ENCODE results near the gene MCRIP2. TPM values are rescaled to one million over a fixed set of nuclear protein-coding genes. Genes with fewer than 3 reads are reported as not detected.

MCRIP2 gene
- total and polyA plus RNA-seq, 4 experiments from 2014 or later: 28.3 to 45.5 (median 32.5) TPM

GRCh38 chr16:608019-608418, 33.6 kb upstream of the MCRIP2 start:
- H3K27ac ChIP-seq (ENCODE audit: low read depth, low read length): no peak overlapping the region
- H3K36me3 ChIP-seq (ENCODE audit: insufficient read depth, low read length): no peaks in the 10 kb centered on the region
- POLR2A ChIA-PET (ENCODE audit: partially characterized antibody): no interaction called here
- Mint-ChIP-seq H3K27ac (no peak overlapping the region), H3K9me3 (no peaks in the 10 kb centered on the region), H3K27me3 (no peaks in the 10 kb centered on the region), H3K36me3 (peaks cover 0 to 4% of the 10 kb centered on the region in 2 donors), H3K4me3 (no peak overlapping the region), H3K4me1 (peaks cover 2 to 16% (median 6%) of the 10 kb centered on the region in 4 donors)
- H3K4me1 ChIP-seq (ENCODE audit: insufficient read depth, low read length): no peaks in the 10 kb centered on the region
- H3K9me3 ChIP-seq (ENCODE audit: control insufficient read depth in 1 of 2, low read length in 2 of 2): no peaks in the 10 kb centered on the region
- CTCF ChIA-PET (ENCODE audit: partially characterized antibody): no interaction called here
- no peak overlapping the region for H3K4me3 ChIP-seq (ENCODE audit: low read length in 2 of 2)
- intact Hi-C loops (cut with micrococcal nuclease): no loop called here
- no peaks in the 10 kb centered on the region for H3K27me3 ChIP-seq (ENCODE audit: insufficient read depth, low read length)
- DNase-seq: no peak

DNA sequence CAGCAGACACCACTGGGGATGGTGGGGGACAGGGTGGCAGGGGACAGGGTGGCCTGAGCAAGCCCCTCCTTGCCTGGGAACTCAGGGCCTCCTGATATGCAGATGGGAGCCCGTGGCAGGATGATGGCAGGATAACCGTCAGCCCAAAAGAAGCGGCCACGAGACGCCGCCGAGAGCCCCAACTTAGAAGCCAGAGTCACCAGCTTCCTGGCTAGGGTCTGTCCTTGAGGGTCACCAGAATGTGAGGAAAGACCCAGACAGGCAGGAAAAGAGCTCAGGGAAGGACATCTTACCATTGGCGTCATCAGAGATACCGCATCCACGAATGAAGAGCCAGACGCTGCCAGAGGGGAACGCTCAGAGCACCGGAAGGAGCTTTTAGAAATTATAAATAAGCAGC, 32.3 kb upstream of the MCRIP2 start:
- Histone ChIP-seq H3K27me3 (ENCODE audit: insufficient read depth, low read length) (no peaks in the 10 kb centered on the region), H3K36me3 (ENCODE audit: insufficient read depth, low read length) (no peaks in the 10 kb centered on the region), H3K27ac (ENCODE audit: low read depth, low read length) (no peak overlapping the region), H3K9me3 (ENCODE audit: control insufficient read depth in 1 of 2, low read length in 2 of 2) (no peaks in the 10 kb centered on the region), H3K4me3 (ENCODE audit: low read length in 2 of 2) (no peak overlapping the region), H3K4me1 (ENCODE audit: insufficient read depth, low read length) (no peaks in the 10 kb centered on the region)
- no peaks in the 10 kb centered on the region for H3K9me3 Mint-ChIP-seq
- DNase-seq: no peak
- H3K36me3 Mint-ChIP-seq: peaks cover 0 to 4% of the 10 kb centered on the region in 2 donors
- ChIA-PET POLR2A (ENCODE audit: partially characterized antibody) (interaction anchor here (1.1 kb wide), 1 partner anchor 27 kb away, joined by 3 read pairs; the partner anchor contains the start of gene METTL26), CTCF (ENCODE audit: partially characterized antibody) (interaction anchor here (1.1 to 2.1 kb wide), 2 partner anchors 14 to 31 kb away, joined by 3 to 4 read pairs; no protein-coding TSS in a partner anchor)
- peaks cover 3 to 12% (median 5%) of the 10 kb centered on the region in 4 donors for H3K4me1 Mint-ChIP-seq
- intact Hi-C loops (cut with micrococcal nuclease): no loop called here
- H3K27ac Mint-ChIP-seq: peak overlapping the region in 5 of 7 donors; percentile 8 to 81 (median 20)
- no peak overlapping the region for H3K4me3 Mint-ChIP-seq
- H3K27me3 Mint-ChIP-seq: no peaks in the 10 kb centered on the region

GRCh38 chr16:609984-610383, 31.6 kb upstream of the MCRIP2 start:
- no peak for DNase-seq
- ChIA-PET CTCF (ENCODE audit: partially characterized antibody) (interaction anchor here (0.8 to 2.1 kb wide), 3 partner anchors 14 to 32 kb away, joined by 3 to 4 read pairs (median 3); no protein-coding TSS in a partner anchor), POLR2A (ENCODE audit: partially characterized antibody) (interaction anchor here (1.1 kb wide), 1 partner anchor 26 kb away, joined by 3 read pairs; the partner anchor contains the start of gene METTL26)
- peaks cover 3 to 16% (median 8%) of the 10 kb centered on the region in 4 donors for H3K4me1 Mint-ChIP-seq
- H3K27me3 Mint-ChIP-seq: no peaks in the 10 kb centered on the region
- no peaks in the 10 kb centered on the region for H3K9me3 Mint-ChIP-seq
- Histone ChIP-seq H3K4me1 (ENCODE audit: insufficient read depth, low read length) (no peaks in the 10 kb centered on the region), H3K27me3 (ENCODE audit: insufficient read depth, low read length) (no peaks in the 10 kb centered on the region), H3K9me3 (ENCODE audit: control insufficient read depth in 1 of 2, low read length in 2 of 2) (no peaks in the 10 kb centered on the region), H3K27ac (ENCODE audit: low read depth, low read length) (no peak overlapping the region), H3K4me3 (ENCODE audit: low read length in 2 of 2) (no peak overlapping the region), H3K36me3 (ENCODE audit: insufficient read depth, low read length) (no peaks in the 10 kb centered on the region)
- no peak overlapping the region for H3K4me3 Mint-ChIP-seq
- H3K36me3 Mint-ChIP-seq: peaks cover 4 to 5% of the 10 kb centered on the region in 2 donors
- H3K27ac Mint-ChIP-seq: no peak overlapping the region
- intact Hi-C loops (cut with micrococcal nuclease): loop anchor here (2.0 kb wide), 1 partner anchor 31 kb away; no protein-coding TSS in a partner anchor

- Mint-ChIP-seq H3K4me3 (no peak overlapping the region), H3K36me3 (peaks cover 0 to 6% of the 10 kb centered on the region in 2 donors), H3K9me3 (no peaks in the 10 kb centered on the region), H3K27ac (peak overlapping the region in 3 of 7 donors; percentile 8 to 22 (median 19)), H3K4me1 (peaks cover 3 to 17% (median 9%) of the 10 kb centered on the region in 4 donors), H3K27me3 (no peaks in the 10 kb centered on the region)
- H3K27me3 ChIP-seq (ENCODE audit: insufficient read depth, low read length): no peaks in the 10 kb centered on the region
- no peaks in the 10 kb centered on the region for H3K9me3 ChIP-seq (ENCODE audit: control insufficient read depth in 1 of 2, low read length in 2 of 2)
- peak; percentile 44 to 57 (median 51) for DNase-seq
- no peaks in the 10 kb centered on the region for H3K4me1 ChIP-seq (ENCODE audit: insufficient read depth, low read length)
- H3K27ac ChIP-seq (ENCODE audit: low read depth, low read length): no peak overlapping the region
- intact Hi-C loops (cut with micrococcal nuclease): loop anchor here (2.0 kb wide), 1 partner anchor 32 kb away; no protein-coding TSS in a partner anchor
- H3K4me3 ChIP-seq (ENCODE audit: low read length in 2 of 2): no peak overlapping the region
- no peaks in the 10 kb centered on the region for H3K36me3 ChIP-seq (ENCODE audit: insufficient read depth, low read length)
- POLR2A ChIA-PET (ENCODE audit: partially characterized antibody): interaction anchor here (1.1 kb wide), 1 partner anchor 26 kb away, joined by 3 read pairs; the partner anchor contains the start of gene METTL26
- CTCF ChIA-PET (ENCODE audit: partially characterized antibody): interaction anchor here (0.8 to 2.1 kb wide), 2 partner anchors 15 to 23 kb away, joined by 3 to 4 read pairs; no protein-coding TSS in a partner anchor
These were observed 30.9 kb upstream of the MCRIP2 start for GRCh38 chr16:610513-611381.

GRCh38 chr16:615122-615521, 26.5 kb upstream of the MCRIP2 start:
- no peak for DNase-seq
- no peak overlapping the region for H3K27ac ChIP-seq (ENCODE audit: low read depth, low read length)
- peaks cover 3 to 16% (median 10%) of the 10 kb centered on the region in 4 donors for H3K4me1 Mint-ChIP-seq
- ChIA-PET CTCF (ENCODE audit: partially characterized antibody) (no interaction called here), POLR2A (ENCODE audit: partially characterized antibody) (no interaction called here)
- no peaks in the 10 kb centered on the region for H3K4me1 ChIP-seq (ENCODE audit: insufficient read depth, low read length)
- no peak overlapping the region for H3K4me3 ChIP-seq (ENCODE audit: low read length in 2 of 2)
- no peaks in the 10 kb centered on the region for H3K27me3 ChIP-seq (ENCODE audit: insufficient read depth, low read length)
- intact Hi-C loops (cut with micrococcal nuclease): no loop called here
- peaks cover 0 to 3% (median 0%) of the 10 kb centered on the region in 8 donors for H3K9me3 Mint-ChIP-seq
- no peak overlapping the region for H3K27ac Mint-ChIP-seq
- no peaks in the 10 kb centered on the region for H3K27me3 Mint-ChIP-seq
- no peaks in the 10 kb centered on the region for H3K36me3 ChIP-seq (ENCODE audit: insufficient read depth, low read length)
- H3K4me3 Mint-ChIP-seq: no peak overlapping the region
- H3K9me3 ChIP-seq (ENCODE audit: control insufficient read depth in 1 of 2, low read length in 2 of 2): no peaks in the 10 kb centered on the region
- peaks cover 0 to 6% of the 10 kb centered on the region in 2 donors for H3K36me3 Mint-ChIP-seq

DNA sequence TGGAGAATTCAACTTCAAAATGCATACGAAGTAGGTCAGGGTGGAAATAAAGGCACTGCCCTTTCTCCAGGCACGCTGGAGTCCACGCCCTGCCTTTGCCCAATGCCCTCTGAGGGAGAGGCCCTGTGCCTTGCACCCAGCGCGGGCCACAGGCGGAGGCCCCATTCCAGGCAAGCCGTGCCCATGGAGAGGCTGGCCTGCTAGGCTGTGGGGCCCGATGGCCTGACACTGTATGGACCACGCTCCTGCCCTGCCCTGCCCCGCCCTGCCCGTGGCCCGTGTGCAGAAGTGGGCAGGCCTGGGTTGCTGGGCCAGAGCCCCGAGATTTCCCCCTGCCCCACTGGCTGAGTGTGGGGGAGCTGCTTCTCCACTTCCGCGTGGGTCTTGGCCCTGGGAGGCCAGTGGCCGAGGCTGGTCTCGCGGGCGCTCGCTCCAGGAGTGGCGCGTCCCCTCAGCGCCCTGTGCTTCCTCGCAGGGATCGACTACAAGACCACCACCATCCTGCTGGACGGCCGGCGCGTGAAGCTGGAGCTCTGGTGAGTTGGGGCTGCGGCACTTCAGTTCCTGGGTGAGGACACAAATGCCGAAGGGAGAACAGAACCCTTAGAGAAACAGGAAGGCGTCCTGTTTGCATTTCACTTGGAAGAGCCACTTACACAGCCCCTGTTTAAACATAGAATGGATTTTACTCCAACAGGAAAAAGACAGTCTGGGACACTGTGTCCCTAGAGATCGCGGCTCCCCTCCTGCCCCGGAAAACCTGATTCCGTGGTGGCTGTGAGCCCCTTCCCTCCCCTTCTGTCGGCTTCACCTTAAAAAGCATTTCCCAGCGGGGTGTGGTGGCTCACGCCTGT, 24.7 kb upstream of the MCRIP2 start:
- intact Hi-C loops (cut with micrococcal nuclease): no loop called here
- Histone ChIP-seq H3K27me3 (ENCODE audit: insufficient read depth, low read length) (no peaks in the 10 kb centered on the region), H3K36me3 (ENCODE audit: insufficient read depth, low read length) (no peaks in the 10 kb centered on the region), H3K4me1 (ENCODE audit: insufficient read depth, low read length) (no peaks in the 10 kb centered on the region), H3K9me3 (ENCODE audit: control insufficient read depth in 1 of 2, low read length in 2 of 2) (no peaks in the 10 kb centered on the region), H3K27ac (ENCODE audit: low read depth, low read length) (no peak overlapping the region), H3K4me3 (ENCODE audit: low read length in 2 of 2) (no peak overlapping the region)
- H3K9me3 Mint-ChIP-seq: peaks cover 0 to 3% (median 0%) of the 10 kb centered on the region in 8 donors
- no peaks in the 10 kb centered on the region for H3K27me3 Mint-ChIP-seq
- no peak overlapping the region for H3K27ac Mint-ChIP-seq
- CTCF ChIA-PET (ENCODE audit: partially characterized antibody): no interaction called here
- DNase-seq: no peak
- H3K4me1 Mint-ChIP-seq: peaks cover 0 to 10% (median 7%) of the 10 kb centered on the region in 4 donors
- H3K36me3 Mint-ChIP-seq: peaks cover 0 to 6% of the 10 kb centered on the region in 2 donors
- H3K4me3 Mint-ChIP-seq: no peak overlapping the region
- POLR2A ChIA-PET (ENCODE audit: partially characterized antibody): no interaction called here

Measured in CD4-positive, alpha-beta memory T cell (primary cell).